GM18873 (cell line): Measurements from ENCODE around the gene ADIRF.
"Not testable (repeated sequence)": the region's sequence is repeated elsewhere in the genome, so short reads cannot be mapped to it uniquely, and the experiment has no call there.

Experiments used
- ATAC-seq: cut with Tn5 transposase; IDR thresholded peaks from one replicate; pipeline ENCODE4 v1.9.1; 2021; ENCODE audit warnings: mild to moderate bottlenecking, moderate library complexity, moderate number of reproducible peaks; ENCODE audit not compliant: unreplicated experiment, low FRiP score

The ADIRF gene

GRCh38 chr10:86974484-86974883, 6.2 kb downstream of the ADIRF start:
- ATAC-seq = no peak

GRCh38 chr10:86976362-86977056, 8.2 kb downstream of the ADIRF start:
- no peak for ATAC-seq

- not testable (repeated sequence) for ATAC-seq
Observed at GRCh38 chr10:86978457-86978856, 10.2 kb downstream of the ADIRF start.

DNA sequence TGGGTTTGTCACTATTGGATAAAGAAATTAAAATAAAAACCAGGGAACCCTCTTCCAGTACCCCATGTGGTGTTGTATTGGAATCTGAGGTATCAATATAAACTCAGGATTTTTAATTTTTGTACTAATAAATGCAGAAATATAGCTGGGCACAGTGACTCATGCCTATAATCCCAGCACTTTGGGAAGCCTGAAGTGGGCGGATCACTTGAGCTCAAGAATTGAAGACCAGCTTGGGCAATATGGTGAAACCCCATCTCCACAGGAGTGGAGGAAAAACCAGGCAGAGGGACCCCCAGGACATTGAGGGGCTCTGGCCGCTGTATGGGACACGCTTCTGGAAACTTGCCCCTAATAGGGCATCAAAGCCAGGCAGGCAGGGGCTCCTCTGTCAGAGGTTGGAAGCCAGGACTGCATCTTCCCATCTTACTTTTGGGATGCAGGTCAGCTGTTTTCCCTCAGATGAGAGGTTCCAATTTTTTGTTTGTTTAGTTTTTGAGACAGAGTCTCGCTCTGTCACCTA, 11.1 kb downstream of the ADIRF start:
- ATAC-seq = no peak

DNA sequence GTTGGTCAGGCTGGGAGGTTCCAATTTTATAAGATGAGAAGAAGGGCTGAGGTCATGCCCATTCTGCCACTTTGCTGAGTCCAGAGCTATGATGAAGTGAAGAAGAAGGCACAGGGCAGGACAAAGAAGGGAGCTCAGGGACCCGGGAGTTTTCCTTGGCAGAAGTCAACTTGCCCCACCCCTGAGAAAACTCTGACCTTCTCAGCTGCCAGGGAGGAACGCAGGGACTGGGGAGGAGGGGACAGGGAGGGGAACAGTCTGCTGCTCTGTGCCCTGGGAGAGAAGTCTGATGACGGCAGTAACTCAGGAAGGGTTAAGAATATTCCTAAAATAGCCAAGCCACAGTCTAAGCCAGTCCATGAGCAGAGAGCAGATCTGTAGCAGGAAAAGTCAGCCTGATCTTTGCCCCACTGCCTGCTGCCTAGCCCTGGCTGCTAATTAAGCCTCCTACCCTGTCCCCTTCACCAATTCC, 11.7 kb downstream of the ADIRF start:
- ATAC-seq = no peak

- not testable (repeated sequence) for ATAC-seq
Observed at GRCh38 chr10:86981020-86981419, 12.7 kb downstream of the ADIRF start.

DNA sequence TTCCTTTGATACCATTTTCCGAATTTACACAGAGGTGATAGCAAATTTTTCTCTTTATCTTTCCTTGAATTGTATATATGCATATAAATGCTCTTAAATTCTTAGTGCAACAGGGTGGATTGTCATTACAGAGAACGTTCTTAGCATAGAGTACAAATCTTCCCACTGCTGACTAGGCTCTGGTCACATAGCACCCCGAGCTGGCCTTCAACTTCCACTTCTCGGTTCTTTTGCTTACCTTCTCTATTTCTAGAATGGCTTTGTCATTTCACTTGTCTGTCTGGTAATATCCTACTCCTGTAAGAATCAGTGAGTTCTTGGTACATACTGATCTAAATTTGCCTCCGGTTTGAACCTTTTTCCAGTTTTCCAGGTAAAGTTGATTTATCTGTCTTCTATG, 13.4 kb downstream of the ADIRF start:
- no peak for ATAC-seq

GRCh38 chr10:86984498-86984897, 16.2 kb downstream of the ADIRF start:
- ATAC-seq = not testable (repeated sequence)

GRCh38 chr10:86988520-86988919, 20.2 kb downstream of the ADIRF start:
- no peak for ATAC-seq

GRCh38 chr10:86991362-86991761, 23.1 kb downstream of the ADIRF start:
- not testable (repeated sequence) for ATAC-seq

GRCh38 chr10:86992456-86992855, 24.2 kb downstream of the ADIRF start:
- no peak for ATAC-seq

DNA sequence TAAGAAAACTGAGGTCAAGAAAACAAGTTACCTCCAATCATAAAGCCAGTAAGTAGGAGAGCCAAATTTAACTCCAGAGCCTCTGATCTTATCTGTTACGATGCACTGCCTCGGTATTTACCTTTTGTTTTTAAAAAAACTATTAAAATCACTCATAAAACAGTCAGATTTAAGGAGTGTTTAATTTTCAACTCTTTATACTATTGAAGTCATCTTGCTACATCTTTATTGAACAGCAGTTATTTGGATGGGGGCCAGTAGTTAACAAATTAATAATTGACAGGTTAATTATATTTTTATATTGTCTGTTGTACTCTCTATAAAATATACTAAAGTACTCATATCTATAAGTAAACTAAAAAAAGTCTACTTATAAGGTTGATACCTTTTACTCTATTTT, 24.6 kb downstream of the ADIRF start:
- no peak for ATAC-seq

DNA sequence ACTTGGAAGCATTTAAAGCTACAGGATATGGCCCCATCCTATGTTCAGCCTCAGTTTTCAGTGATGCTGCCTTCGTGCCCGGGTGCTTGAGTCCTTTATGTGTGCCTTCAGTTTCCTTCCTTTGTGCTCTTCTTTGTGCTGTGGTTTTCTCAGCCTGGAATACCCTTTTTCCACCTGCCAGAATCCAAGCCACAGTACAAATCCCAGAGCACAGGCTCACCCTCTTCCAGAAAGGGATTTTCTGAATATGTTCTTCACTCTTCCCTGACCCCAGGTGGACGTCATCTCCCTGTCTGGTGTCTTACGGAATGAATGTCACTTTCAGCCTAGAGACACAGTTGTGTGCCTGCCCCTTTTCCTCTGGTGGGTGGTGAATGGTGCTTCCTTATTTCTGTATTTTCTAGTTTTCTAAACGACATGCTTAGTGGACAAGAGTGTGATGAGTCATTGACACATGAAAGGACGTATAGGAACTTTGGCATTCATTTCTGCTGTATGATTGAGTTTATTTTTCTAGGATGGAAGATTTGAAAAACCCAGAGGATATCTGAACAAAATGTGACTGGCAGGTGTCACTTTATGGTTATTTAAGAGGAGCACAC, 31.6 kb downstream of the ADIRF start:
- not testable (repeated sequence) for ATAC-seq

DNA sequence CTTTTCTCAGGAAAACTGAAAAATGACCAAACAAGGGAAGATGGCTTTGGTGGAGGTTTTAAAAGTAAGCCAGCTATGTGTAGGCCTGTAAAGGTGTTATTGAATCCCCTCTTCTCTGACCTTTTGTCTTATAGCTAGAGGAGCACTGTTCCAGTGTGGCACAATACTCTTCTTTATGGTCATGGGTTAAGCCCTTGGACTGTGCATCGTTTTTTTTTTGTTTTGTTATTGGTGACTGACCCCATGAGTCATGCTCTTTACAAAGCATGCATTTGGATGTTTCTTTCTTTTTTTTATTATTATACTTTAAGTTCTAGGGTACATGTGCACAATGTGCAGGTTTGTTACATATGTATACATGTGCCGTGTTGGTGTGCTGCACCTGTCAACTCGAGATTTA, 32.2 kb downstream of the ADIRF start:
- ATAC-seq = no peak

GRCh38 chr10:87007124-87007523, 38.8 kb downstream of the ADIRF start:
- ATAC-seq = not testable (repeated sequence)

- not testable (repeated sequence) for ATAC-seq
Observed at GRCh38 chr10:87007674-87008073, 39.4 kb downstream of the ADIRF start.

- not testable (repeated sequence) for ATAC-seq
Observed at GRCh38 chr10:87008303-87008702, 40.0 kb downstream of the ADIRF start.

DNA sequence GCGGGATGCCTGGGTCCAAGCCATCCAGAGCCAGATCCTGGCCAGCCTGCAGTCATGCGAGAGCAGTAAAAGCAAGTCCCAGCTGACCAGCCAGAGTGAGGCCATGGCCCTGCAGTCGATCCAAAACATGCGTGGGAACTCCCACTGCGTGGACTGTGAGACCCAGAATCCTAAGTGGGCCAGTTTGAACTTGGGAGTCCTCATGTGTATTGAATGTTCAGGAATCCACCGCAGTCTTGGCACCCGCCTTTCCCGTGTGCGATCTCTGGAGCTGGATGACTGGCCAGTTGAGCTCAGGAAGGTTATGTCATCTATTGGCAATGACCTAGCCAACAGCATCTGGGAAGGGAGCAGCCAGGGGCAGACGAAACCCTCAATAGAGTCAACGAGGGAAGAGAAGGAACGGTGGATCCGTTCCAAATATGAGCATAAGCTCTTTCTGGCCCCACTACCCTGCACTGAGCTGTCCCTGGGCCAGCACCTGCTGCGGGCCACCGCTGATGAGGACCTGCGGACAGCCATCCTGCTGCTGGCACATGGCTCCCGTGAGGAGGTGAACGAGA, 40.9 kb downstream of the ADIRF start:
- not testable (repeated sequence) for ATAC-seq

DNA sequence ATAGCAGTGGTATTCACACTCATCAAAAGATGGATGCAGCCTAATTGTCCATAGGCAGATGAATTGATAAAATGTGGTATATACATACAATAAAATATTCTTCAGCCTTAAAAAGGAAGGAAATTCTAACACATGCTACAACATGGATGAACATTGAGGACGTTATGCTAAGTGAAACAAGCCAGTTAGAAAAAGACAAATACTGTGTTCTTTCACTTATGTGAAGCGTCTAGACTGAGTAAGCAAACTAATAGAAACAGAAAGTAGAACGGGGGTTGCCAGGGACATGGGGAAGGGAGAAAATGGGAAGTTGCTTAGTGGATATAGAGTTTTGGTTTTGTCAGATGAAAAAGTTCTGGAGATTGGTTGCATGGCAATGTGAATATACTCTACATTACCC, 45.2 kb downstream of the ADIRF start:
- not testable (repeated sequence) for ATAC-seq

GRCh38 chr10:87014986-87015716, 46.9 kb downstream of the ADIRF start:
- ATAC-seq = not testable (repeated sequence)

- ATAC-seq = not testable (repeated sequence)
Observed at GRCh38 chr10:87018127-87018526, 49.8 kb downstream of the ADIRF start.
